ENCODE data around the gene HRH2. TPM values are rescaled to one million over a fixed set of nuclear protein-coding genes. Genes with fewer than 3 reads are reported as not detected.

Gene HRH2
- total RNA-seq, 2 experiments from 2014 or later: 23.2 to 24.5 TPM

DNA sequence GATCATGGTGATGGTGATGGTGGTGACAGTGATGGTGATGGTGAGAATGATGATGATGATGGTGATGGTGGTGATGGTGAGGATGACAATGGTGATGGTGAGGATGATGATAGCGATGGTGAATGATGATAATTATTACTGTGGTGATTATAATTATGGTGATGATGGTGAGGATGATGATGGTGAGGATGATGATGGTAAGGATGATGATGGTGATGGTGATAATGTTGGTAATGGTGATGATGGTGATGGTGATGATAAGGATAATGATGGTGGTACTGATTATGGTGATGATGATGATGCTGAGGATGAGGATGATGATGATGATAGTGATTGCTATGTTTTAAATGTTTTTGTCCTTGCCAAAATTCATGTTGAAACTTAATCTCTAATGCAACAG, 37.3 kb upstream of the HRH2 start:
- peaks cover 11% of the 10 kb centered on the region for H3K4me1 Mint-ChIP-seq (ENCODE audit: low read depth)

GRCh38 chr5:175621971-175622370, 35.9 kb upstream of the HRH2 start:
- Mint-ChIP-seq H3K27me3 (no peaks in the 10 kb centered on the region), H3K27ac (no peak overlapping the region), H3K4me3 (no peak overlapping the region), H3K36me3 (ENCODE audit: low read depth) (peaks cover 5% of the 10 kb centered on the region), H3K4me1 (ENCODE audit: low read depth) (peaks cover 4% of the 10 kb centered on the region), H3K9me3 (peaks cover 9% of the 10 kb centered on the region)
- POLR2A ChIA-PET: interaction anchor here (1.2 kb wide), 1 partner anchor 17 kb away, joined by 3 read pairs; no protein-coding TSS in a partner anchor
- ATAC-seq: no peak
- TF ChIP-seq, protein P1, sequence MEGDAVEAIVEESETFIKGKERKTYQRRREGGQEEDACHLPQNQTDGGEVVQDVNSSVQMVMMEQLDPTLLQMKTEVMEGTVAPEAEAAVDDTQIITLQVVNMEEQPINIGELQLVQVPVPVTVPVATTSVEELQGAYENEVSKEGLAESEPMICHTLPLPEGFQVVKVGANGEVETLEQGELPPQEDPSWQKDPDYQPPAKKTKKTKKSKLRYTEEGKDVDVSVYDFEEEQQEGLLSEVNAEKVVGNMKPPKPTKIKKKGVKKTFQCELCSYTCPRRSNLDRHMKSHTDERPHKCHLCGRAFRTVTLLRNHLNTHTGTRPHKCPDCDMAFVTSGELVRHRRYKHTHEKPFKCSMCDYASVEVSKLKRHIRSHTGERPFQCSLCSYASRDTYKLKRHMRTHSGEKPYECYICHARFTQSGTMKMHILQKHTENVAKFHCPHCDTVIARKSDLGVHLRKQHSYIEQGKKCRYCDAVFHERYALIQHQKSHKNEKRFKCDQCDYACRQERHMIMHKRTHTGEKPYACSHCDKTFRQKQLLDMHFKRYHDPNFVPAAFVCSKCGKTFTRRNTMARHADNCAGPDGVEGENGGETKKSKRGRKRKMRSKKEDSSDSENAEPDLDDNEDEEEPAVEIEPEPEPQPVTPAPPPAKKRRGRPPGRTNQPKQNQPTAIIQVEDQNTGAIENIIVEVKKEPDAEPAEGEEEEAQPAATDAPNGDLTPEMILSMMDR (IDR thresholded peaks at IDR 0.05): no peak
- intact Hi-C loops (cut with micrococcal nuclease): no loop called here
- CTCF ChIA-PET: interaction anchor here (2.5 kb wide), 1 partner anchor 88 kb away, joined by 5 read pairs; no protein-coding TSS in a partner anchor
- no peak for DNase-seq

More for the DNA sequence above, 37.3 kb upstream of the HRH2 start:
- CTCF ChIA-PET: no interaction called here
- Mint-ChIP-seq H3K27ac (no peak overlapping the region), H3K27me3 (no peaks in the 10 kb centered on the region), H3K4me3 (no peak overlapping the region), H3K9me3 (peaks cover 3% of the 10 kb centered on the region), H3K36me3 (ENCODE audit: low read depth) (no peaks in the 10 kb centered on the region)
- ATAC-seq: no peak
- intact Hi-C loops (cut with micrococcal nuclease): no loop called here
- DNase-seq: no peak
- TF ChIP-seq, protein P1 (IDR thresholded peaks at IDR 0.05): no peak
- POLR2A ChIA-PET: no interaction called here

GRCh38 chr5:175623088-175623487, 34.8 kb upstream of the HRH2 start:
- H3K4me1 Mint-ChIP-seq (ENCODE audit: low read depth): no peaks in the 10 kb centered on the region
- no peaks in the 10 kb centered on the region for H3K27me3 Mint-ChIP-seq
- no peak overlapping the region for H3K27ac Mint-ChIP-seq
- no peak overlapping the region for H3K4me3 Mint-ChIP-seq
- ChIA-PET CTCF (interaction anchor here (2.5 kb wide), 1 partner anchor 89 kb away, joined by 5 read pairs; no protein-coding TSS in a partner anchor), POLR2A (no interaction called here)
- peaks cover 5% of the 10 kb centered on the region for H3K36me3 Mint-ChIP-seq (ENCODE audit: low read depth)
- intact Hi-C loops (cut with micrococcal nuclease): no loop called here
- DNase-seq (no peak), ATAC-seq (no peak)
- peaks cover 9% of the 10 kb centered on the region for H3K9me3 Mint-ChIP-seq
- TF ChIP-seq, protein P1 (IDR thresholded peaks at IDR 0.05): no peak

DNA sequence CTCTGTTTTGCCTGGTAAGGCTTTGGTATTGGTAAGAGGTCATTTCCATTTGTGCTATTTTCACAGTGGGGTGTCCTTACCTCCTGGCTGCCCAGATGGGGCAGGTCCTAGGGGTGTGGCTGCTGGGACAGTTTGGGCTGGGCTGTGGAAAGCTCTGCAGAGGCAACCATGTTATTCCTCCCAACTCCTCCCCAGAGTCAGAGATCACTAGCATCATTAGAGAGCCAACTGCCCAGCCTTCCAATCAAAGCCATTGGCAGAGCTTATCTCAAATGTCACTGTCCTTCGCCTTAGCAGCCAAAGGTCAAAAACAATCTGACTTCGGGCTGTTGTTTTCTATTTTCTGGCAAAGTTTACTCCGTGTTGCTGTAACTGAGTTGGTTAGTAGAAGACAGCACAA, 33.6 kb upstream of the HRH2 start:
- Mint-ChIP-seq H3K4me1 (ENCODE audit: low read depth) (no peaks in the 10 kb centered on the region), H3K36me3 (ENCODE audit: low read depth) (peaks cover 5% of the 10 kb centered on the region), H3K9me3 (peaks cover 12% of the 10 kb centered on the region), H3K27me3 (no peaks in the 10 kb centered on the region), H3K4me3 (no peak overlapping the region), H3K27ac (no peak overlapping the region)
- TF ChIP-seq, protein P1 (IDR thresholded peaks at IDR 0.05): no peak
- no peak for DNase-seq
- POLR2A ChIA-PET: no interaction called here
- CTCF ChIA-PET: interaction anchor here (0.7 kb wide), 1 partner anchor 106 kb away, joined by 4 read pairs; no protein-coding TSS in a partner anchor
- intact Hi-C loops (cut with micrococcal nuclease): no loop called here
- no peak for ATAC-seq

GRCh38 chr5:175627005-175627404, 30.9 kb upstream of the HRH2 start:
- no peak overlapping the region for H3K4me3 Mint-ChIP-seq
- CTCF ChIA-PET: interaction anchor here (0.7 kb wide), 1 partner anchor 728 kb away, joined by 3 read pairs; no protein-coding TSS in a partner anchor

More at GRCh38 chr5:175627005-175627404, 30.9 kb upstream of the HRH2 start:
- no peak for DNase-seq
- Mint-ChIP-seq H3K4me1 (ENCODE audit: low read depth) (no peaks in the 10 kb centered on the region), H3K9me3 (peaks cover 16% of the 10 kb centered on the region), H3K27ac (no peak overlapping the region), H3K36me3 (ENCODE audit: low read depth) (peaks cover 5% of the 10 kb centered on the region), H3K27me3 (no peaks in the 10 kb centered on the region)
- intact Hi-C loops (cut with micrococcal nuclease): no loop called here
- POLR2A ChIA-PET: no interaction called here
- ATAC-seq: no peak
- TF ChIP-seq, protein P1 (IDR thresholded peaks at IDR 0.05): no peak
